GM10248 (cell line): ENCODE measurements around the gene LAMTOR3.

Source experiments
- CTCF ChIA-PET: fragments of 300-600 bp; sonication (Branson Sonifier 250); formaldehyde crosslinking; extraction: SDS; loops from one replicate; lab custom pipeline; 2021; ENCODE audit warnings: antibody characterized with exemption; lab: Yijun Ruan, JAX
- POLR2A ChIA-PET: fragments of 350-650 bp; sonication (Branson Sonifier 250); formaldehyde crosslinking; extraction: SDS; loops from one replicate; lab custom pipeline; 2020; ENCODE audit warnings: antibody characterized with exemption; lab: Yijun Ruan, JAX
- DNase-seq: peaks from one replicate; pipeline ENCODE4 v3.0.0; 2012; ENCODE audit errors: extremely low spot score
- CTCF ChIP-seq: IDR thresholded peaks from 2 replicates; pipeline ENCODE4 v1.5.1; 2012; ENCODE audit warnings: mild to moderate bottlenecking, low read depth; ENCODE audit errors: extremely low read depth, missing control alignments, control extremely low read depth

LAMTOR3 gene

DNA sequence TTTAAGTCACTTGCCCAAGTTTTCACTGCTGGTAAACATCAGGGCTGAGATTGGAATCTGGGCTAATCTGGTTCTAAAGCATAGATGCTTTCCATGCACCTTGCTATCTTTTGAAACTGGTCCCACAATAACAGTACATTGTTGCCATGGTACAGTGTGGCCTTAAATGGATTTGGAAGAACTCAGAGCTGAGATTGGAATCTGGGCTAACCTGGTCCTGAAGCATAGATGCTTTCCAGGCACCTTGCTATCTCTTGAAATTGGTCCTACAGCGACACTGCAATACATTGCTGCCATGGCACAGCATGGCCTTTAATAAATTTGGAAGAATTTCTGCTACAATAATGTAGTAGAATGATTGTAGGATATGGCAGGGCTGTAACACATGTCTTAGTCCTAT is 49.0 kb downstream of the LAMTOR3 start:
- ChIA-PET CTCF (interaction anchor here (1.2 to 4.1 kb wide), 3 partner anchors 21 to 282 kb away, joined by 3 to 13 read pairs (median 5); partner anchors contain the start of gene TRMT10A), POLR2A (interaction anchor here (1.6 kb wide), 1 partner anchor 105 kb away, joined by 5 read pairs; the partner anchor contains the start of gene H2AZ1)
- DNase-seq = no peak
- no peak for TF ChIP-seq CTCF

GRCh38 chr4:99844048-99844447 is 50.2 kb downstream of the LAMTOR3 start:
- CTCF ChIA-PET = interaction anchor here (4.1 kb wide), 1 partner anchor 22 kb away, joined by 13 read pairs; no protein-coding TSS in a partner anchor
- DNase-seq = no peak
- TF ChIP-seq CTCF = no peak
- POLR2A ChIA-PET = no interaction called here

- TF ChIP-seq CTCF = no peak
- ChIA-PET POLR2A (no interaction called here), CTCF (no interaction called here)
- no peak for DNase-seq
Observed at GRCh38 chr4:99843413-99843812, 50.8 kb downstream of the LAMTOR3 start.

- ChIA-PET CTCF (no interaction called here), POLR2A (no interaction called here)
- DNase-seq = no peak
- no peak for TF ChIP-seq CTCF
Observed at GRCh38 chr4:99841129-99841528, 53.1 kb downstream of the LAMTOR3 start.

DNA sequence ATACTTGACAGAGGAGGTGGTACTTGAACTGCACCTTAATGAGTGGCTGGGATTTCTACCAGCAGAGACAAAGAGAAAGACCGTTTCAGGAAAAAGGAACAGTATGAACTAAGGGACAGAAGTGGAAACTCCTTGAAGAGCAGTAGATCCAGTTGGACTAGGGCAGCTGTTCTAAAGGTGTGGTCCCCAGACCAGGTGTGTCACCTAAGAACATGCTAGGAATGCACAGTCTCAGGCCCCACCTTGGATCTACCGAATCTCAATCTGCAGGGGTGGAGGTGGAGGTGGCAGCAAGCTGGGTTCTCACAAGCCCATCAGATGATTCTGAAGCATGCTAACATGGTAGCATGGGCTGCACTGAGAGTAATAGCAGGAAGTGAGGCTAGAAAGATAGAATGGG is 55.3 kb downstream of the LAMTOR3 start:
- POLR2A ChIA-PET = no interaction called here
- no peak for DNase-seq
- CTCF ChIA-PET = interaction anchor here (1.4 to 1.7 kb wide), 2 partner anchors 27 to 31 kb away, joined by 4 to 5 read pairs; no protein-coding TSS in a partner anchor
- no peak for TF ChIP-seq CTCF

DNA sequence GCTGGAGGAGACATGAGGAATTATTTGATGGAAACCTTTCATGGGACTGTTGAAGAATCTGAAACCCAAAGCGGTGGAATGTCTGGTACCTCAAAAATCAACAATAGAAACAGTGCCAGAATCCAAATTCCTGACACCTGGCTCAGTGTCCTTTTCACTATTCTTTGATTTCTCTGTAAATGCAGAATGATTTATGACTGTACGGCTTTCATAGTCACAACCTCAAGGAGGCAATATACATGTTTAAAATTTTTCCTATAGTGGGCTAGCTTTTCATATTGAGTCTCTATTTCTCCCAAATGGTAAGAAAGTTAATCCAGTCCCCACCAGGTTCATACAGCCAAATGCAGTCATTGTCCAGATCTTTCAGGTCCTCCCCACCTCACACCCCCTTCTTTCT is 58.3 kb downstream of the LAMTOR3 start:
- POLR2A ChIA-PET = no interaction called here

More for the DNA sequence above, 58.3 kb downstream of the LAMTOR3 start:
- TF ChIP-seq CTCF = no peak
- CTCF ChIA-PET = interaction anchor here (1.2 to 1.6 kb wide), 5 partner anchors 10 to 36 kb away, joined by 3 to 5 read pairs (median 3); no protein-coding TSS in a partner anchor
- DNase-seq = no peak
